H1 (cell line): ENCODE data around the gene MAML1. TPM values are rescaled to one million over a fixed set of nuclear protein-coding genes. Genes with fewer than 3 reads are reported as not detected.

Source experiments
- CTBP2 ChIP-seq: IDR thresholded peaks from 2 replicates; pipeline ENCODE4 v1.7.0; 2011; ENCODE audit warnings: borderline replicate concordance, mild to moderate bottlenecking, moderate library complexity, mixed read lengths, low read length; ENCODE audit not compliant: insufficient read depth, insufficient read length
- EGR1 ChIP-seq: IDR thresholded peaks from 2 replicates; pipeline ENCODE4 v1.6.1; 2011; ENCODE audit warnings: low read depth, low read length, borderline replicate concordance
- HDAC2 ChIP-seq, 2 experiments: fragments of 300-600 bp in 1 of 2; sonication (generic) in 1 of 2; IDR thresholded peaks; 2 replicates each; pipeline ENCODE4 v1.6.1; 2011 to 2012; ENCODE audit warnings: low read depth in 2 of 2, low read length in 2 of 2, mild to moderate bottlenecking in 2 of 2, moderate library complexity in 2 of 2, borderline replicate concordance in 1 of 2, inconsistent platforms in 1 of 2
- SIRT6 ChIP-seq: IDR thresholded peaks from one replicate; pipeline ENCODE4 v1.7.1; 2012; ENCODE audit warnings: low read length, inconsistent platforms
- ZNF274 ChIP-seq: IDR thresholded peaks from 2 replicates; pipeline ENCODE4 v1.7.0; 2012; ENCODE audit warnings: low read length, borderline replicate concordance; ENCODE audit errors: extremely low read depth
- polyA plus RNA-seq, 7 experiments: library from polyadenylated mRNA; depleted of rRNA in 3 of 7; stranded (reverse) in 5 of 7; unstranded in 2 of 7; fragments of >200 nt in 5 of 7; fragments of 200-250 nt in 2 of 7; gene quantifications; 1 replicate in 5 of 7; 2 replicates in 1 of 7; 4 replicates in 1 of 7; pipeline versions ENCODE4 v1.2.1 to v1.2.3, GENCODE V29; 2011 to 2013; ENCODE audit warnings: missing spikeins in 2 of 7, mixed read lengths in 2 of 7
- total RNA-seq: library from RNA; stranded (reverse); fragmentation: NEBNext Ultra II Directional; extraction: Animal tissue kit (Norgen Biotek cat#: 25700); gene quantifications from 2 replicates; pipeline ENCODE4 v1.2.1, GENCODE V29; 2021

The MAML1 gene
- total and polyA plus RNA-seq, 2 of the 8 experiments (the other 6 are each of a cell fraction or from before 2014, with no cell fraction given) = 17.1 to 41.9 TPM

- TF ChIP-seq ZNF274 (no peak), SIRT6 (no peak), EGR1 (no peak), HDAC2 (IDR thresholded peaks at IDR 0.05; ENCODE audit: borderline replicate concordance in 1 of 2, low read depth in 2 of 2, low read length in 2 of 2) (no peak), CTBP2 (no peak)
- TF ChIP-seq, all 59 proteins: peak for 2
Measured at GRCh38 chr5:179817890-179818745, 85.5 kb downstream of the MAML1 start (continued).
